H1 (cell line): ENCODE data around the gene ESYT1. TPM values are rescaled to one million over a fixed set of nuclear protein-coding genes. Genes with fewer than 3 reads are reported as not detected.

Source experiments
- CTCF ChIA-PET: fragments of 300-600 bp; sonication (Branson Sonifier 250); formaldehyde crosslinking; loops from one replicate; lab custom pipeline; 2021; ENCODE audit not compliant: partially characterized antibody; lab: Charles Lee
- POLR2A ChIA-PET: fragments of 300-600 bp; sonication (Branson Sonifier 250); formaldehyde crosslinking; loops from one replicate; lab custom pipeline; 2021; ENCODE audit warnings: inconsistent platforms; ENCODE audit not compliant: partially characterized antibody; lab: Charles Lee
- DNase-seq, 2 experiments: peaks; one replicate each; pipeline versions ENCODE4 v3.0.0 to v3.0.0-alpha.2; 2010 to 2022; ENCODE audit warnings: low spot score in 2 of 2, low read depth in 1 of 2, mixed read lengths in 1 of 2
- FAIRE-seq: peaks from 2 replicates; lab custom pipeline; 2011; peaks lifted over from hg19 to GRCh38; lab: Jason Lieb, UNC
- H2AFZ ChIP-seq: 2 replicates; pipeline ENCODE4 v1.8.1; 2012; ENCODE audit warnings: low read length, inconsistent platforms
- H2AK5ac ChIP-seq: 2 replicates; pipeline ENCODE4 v1.6.1; 2013; ENCODE audit warnings: low read depth, low read length
- H2BK120ac ChIP-seq: replicated peaks from 2 replicates; pipeline ENCODE3; 2013; ENCODE audit warnings: low read depth, low read length, inconsistent platforms
- H2BK12ac ChIP-seq: 2 replicates; pipeline ENCODE4 v1.6.1; 2013; ENCODE audit warnings: low read depth, low read length
- H2BK15ac ChIP-seq: 2 replicates; pipeline ENCODE4 v1.6.1; 2013; ENCODE audit warnings: low read length
- H2BK20ac ChIP-seq: 2 replicates; pipeline ENCODE4 v1.6.1; 2013; ENCODE audit warnings: low read length
- H2BK5ac ChIP-seq: 2 replicates; pipeline ENCODE4 v1.6.1; 2013; ENCODE audit warnings: low read depth, low read length
- H3K14ac ChIP-seq: 2 replicates; pipeline ENCODE4 v1.6.1; 2013; ENCODE audit warnings: inconsistent platforms; ENCODE audit not compliant: insufficient read length
- H3K18ac ChIP-seq: 2 replicates; pipeline ENCODE4 v1.6.1; 2013; ENCODE audit warnings: low read length; ENCODE audit errors: extremely low read depth
- H3K23ac ChIP-seq: 2 replicates; pipeline ENCODE4 v1.6.1; 2013; ENCODE audit warnings: inconsistent platforms; ENCODE audit not compliant: insufficient read length
- H3K23me2 ChIP-seq: 2 replicates; pipeline ENCODE4 v1.6.1; 2013; ENCODE audit warnings: low read depth, low read length
- H3K27ac ChIP-seq: 2 replicates; pipeline ENCODE4 v1.6.1; 2011; ENCODE audit warnings: low read depth, low read length, inconsistent platforms
- H3K27me3 ChIP-seq, 4 experiments: replicated peaks in 1 of 4; 1 replicate in 1 of 4; 2 replicates in 3 of 4; pipeline versions ENCODE4 v1.6.1 to v1.8.1; 2011 to 2013; ENCODE audit warnings: low read length in 3 of 4, mild to moderate bottlenecking in 3 of 4, inconsistent platforms in 2 of 4, mixed read lengths in 2 of 4, moderate library complexity in 1 of 4; ENCODE audit not compliant: control insufficient read depth in 3 of 4, insufficient read depth in 3 of 4; ENCODE audit errors: extremely low read depth in 1 of 4
- H3K36me3 ChIP-seq, 4 experiments: 2 replicates each; pipeline versions ENCODE4 v1.6.1 to v1.8.1; 2011 to 2013; ENCODE audit warnings: mild to moderate bottlenecking in 4 of 4, low read length in 3 of 4, moderate library complexity in 2 of 4, control low read depth in 1 of 4, inconsistent platforms in 1 of 4; ENCODE audit not compliant: insufficient read depth in 4 of 4, control insufficient read depth in 2 of 4
- H3K4ac ChIP-seq: replicated peaks from 2 replicates; pipeline ENCODE3; 2013; ENCODE audit warnings: low read length, low read depth, mixed read lengths, inconsistent platforms; ENCODE audit not compliant: insufficient read length
- H3K4me1 ChIP-seq, 4 experiments: replicated peaks in 1 of 4; 1 replicate in 1 of 4; 2 replicates in 3 of 4; pipeline versions ENCODE4 v1.6.1 to v1.8.1; 2011 to 2013; ENCODE audit warnings: low read length in 3 of 4, inconsistent platforms in 2 of 4, mixed read lengths in 1 of 4; ENCODE audit not compliant: insufficient read depth in 4 of 4, control insufficient read depth in 3 of 4
- H3K4me2 ChIP-seq, 2 experiments: 2 replicates each; pipeline versions ENCODE4 v1.6.1 to v1.8.1; 2011 to 2013; ENCODE audit warnings: low read depth in 2 of 2, low read length in 2 of 2, control low read depth in 1 of 2, inconsistent platforms in 1 of 2, mild to moderate bottlenecking in 1 of 2; ENCODE audit not compliant: insufficient read depth in 1 of 2
- H3K4me3 ChIP-seq, 4 experiments: fragments of 200-600, 300-600 bp in 1 of 4; sonication (generic), shearing (Covaris generic), sonication (Bioruptor Twin) in 1 of 4; 2 replicates each; pipeline versions ENCODE4 v1.5.1 to v1.8.1; 2011 to 2016; ENCODE audit warnings: low read length in 4 of 4, low read depth in 3 of 4, control low read depth in 2 of 4, inconsistent platforms in 2 of 4, mild to moderate bottlenecking in 2 of 4, mixed read lengths in 1 of 4, moderate library complexity in 1 of 4; ENCODE audit not compliant: insufficient read depth in 2 of 4; ENCODE audit errors: extremely low read depth in 1 of 4
- H3K56ac ChIP-seq: replicated peaks from 2 replicates; pipeline ENCODE3; 2013; ENCODE audit warnings: low read depth, mild to moderate bottlenecking, mixed read lengths, low read length, inconsistent platforms; ENCODE audit not compliant: insufficient read length
- H3K79me1 ChIP-seq: 2 replicates; pipeline ENCODE4 v1.6.1; 2013; ENCODE audit warnings: low read depth, low read length, control low read depth
- H3K79me2 ChIP-seq, 2 experiments: 2 replicates each; pipeline versions ENCODE4 v1.6.1 to v1.8.1; 2012 to 2013; ENCODE audit warnings: low read length in 2 of 2, mild to moderate bottlenecking in 2 of 2, inconsistent platforms in 1 of 2; ENCODE audit not compliant: insufficient read depth in 2 of 2, control insufficient read depth in 1 of 2
- H3K9ac ChIP-seq, 4 experiments: replicated peaks in 1 of 4; 1 replicate in 1 of 4; 2 replicates in 3 of 4; pipeline versions ENCODE4 v1.6.1 to v1.8.1; 2011 to 2013; ENCODE audit warnings: low read depth in 3 of 4, low read length in 3 of 4, control low read depth in 2 of 4, mild to moderate bottlenecking in 2 of 4, moderate library complexity in 2 of 4, inconsistent platforms in 1 of 4; ENCODE audit errors: extremely low read depth in 1 of 4
- H3K9me3 ChIP-seq, 2 experiments: 2 replicates each; pipeline versions ENCODE4 v1.6.1 to v1.8.1; 2012 to 2013; ENCODE audit warnings: mild to moderate bottlenecking in 2 of 2, moderate library complexity in 2 of 2, control low read depth in 1 of 2, inconsistent platforms in 1 of 2, low read depth in 1 of 2, low read length in 1 of 2, mixed read lengths in 1 of 2; ENCODE audit not compliant: insufficient read depth in 2 of 2
- H4K20me1 ChIP-seq, 2 experiments: replicated peaks in 1 of 2; 2 replicates each; pipeline versions ENCODE3 to v1.8.1; 2011 to 2013; ENCODE audit warnings: inconsistent platforms in 2 of 2, low read length in 2 of 2, mild to moderate bottlenecking in 1 of 2; ENCODE audit not compliant: insufficient read depth in 2 of 2, control insufficient read depth in 1 of 2
- H4K5ac ChIP-seq: 2 replicates; pipeline ENCODE4 v1.6.1; 2013; ENCODE audit warnings: low read length, low read depth, mixed read lengths, inconsistent platforms; ENCODE audit not compliant: insufficient read length
- H4K8ac ChIP-seq: 2 replicates; pipeline ENCODE4 v1.8.0; 2013; ENCODE audit warnings: mild to moderate bottlenecking, moderate library complexity, low read length, inconsistent platforms; ENCODE audit not compliant: insufficient read depth; ENCODE audit errors: extremely low read depth
- H4K91ac ChIP-seq: replicated peaks from 2 replicates; pipeline ENCODE3; 2013; ENCODE audit warnings: low read length, mixed read lengths, inconsistent platforms; ENCODE audit not compliant: insufficient read length
- JUN ChIP-seq: IDR thresholded peaks from 2 replicates; pipeline ENCODE4 v1.6.1; 2011; ENCODE audit warnings: low read depth, mild to moderate bottlenecking, improper control_type of control experiment, low read length
- POLR2A ChIP-seq, 2 experiments: IDR thresholded peaks; 1 replicate in 1 of 2; 2 replicates in 1 of 2; pipeline ENCODE4 v1.6.1; 2011; ENCODE audit warnings: low read depth in 2 of 2, low read length in 2 of 2, mild to moderate bottlenecking in 2 of 2; ENCODE audit errors: control extremely low read depth in 1 of 2
- POLR2AphosphoS5 ChIP-seq: IDR thresholded peaks from 2 replicates; pipeline ENCODE4 v1.6.1; 2011; ENCODE audit warnings: low read depth, low read length
- SIRT6 ChIP-seq: IDR thresholded peaks from one replicate; pipeline ENCODE4 v1.7.1; 2012; ENCODE audit warnings: low read length, inconsistent platforms
- SP4 ChIP-seq: IDR thresholded peaks from 2 replicates; pipeline ENCODE4 v1.6.1; 2012; ENCODE audit warnings: low read length, inconsistent platforms
- SRF ChIP-seq: IDR thresholded peaks from 2 replicates; pipeline ENCODE4 v1.6.1; 2011; ENCODE audit warnings: mild to moderate bottlenecking, low read depth, low read length, moderate library complexity
- TAF7 ChIP-seq: optimal IDR thresholded peaks from 2 replicates; pipeline ENCODE3; 2011; ENCODE audit warnings: low read depth, mild to moderate bottlenecking, inconsistent platforms, low read length, moderate library complexity, borderline replicate concordance
- WGBS, 2 experiments: shearing (Covaris generic) in 1 of 2; methylation state at CpG; one replicate each; pipeline versions ENCODE4 v1.1.6 to v1.1.7; 2013 to 2015; ENCODE audit warnings: low lambda C conversion rate in 2 of 2, mixed read lengths in 2 of 2, inconsistent platforms in 1 of 2, low coverage in 1 of 2, missing lambda C conversion rate in 1 of 2; ENCODE audit not compliant: insufficient replicate concordance in 2 of 2, insufficient coverage in 1 of 2, insufficient read length in 1 of 2; ENCODE audit errors: extremely low coverage in 1 of 2, missing lambda C conversion rate in 1 of 2; 5-methylcytosine and 5-hydroxymethylcytosine counted together
- polyA plus RNA-seq, 7 experiments: library from polyadenylated mRNA; depleted of rRNA in 3 of 7; stranded (reverse) in 5 of 7; unstranded in 2 of 7; fragments of >200 nt in 5 of 7; fragments of 200-250 nt in 2 of 7; gene quantifications; 1 replicate in 5 of 7; 2 replicates in 1 of 7; 4 replicates in 1 of 7; pipeline versions ENCODE4 v1.2.1 to v1.2.3, GENCODE V29; 2011 to 2013; ENCODE audit warnings: missing spikeins in 2 of 7, mixed read lengths in 2 of 7
- total RNA-seq: library from RNA; stranded (reverse); fragmentation: NEBNext Ultra II Directional; extraction: Animal tissue kit (Norgen Biotek cat#: 25700); gene quantifications from 2 replicates; pipeline ENCODE4 v1.2.1, GENCODE V29; 2021

The ESYT1 gene
- total and polyA plus RNA-seq, 2 of the 8 experiments (the other 6 are each of a cell fraction or from before 2014, with no cell fraction given) = 86.9 to 165 TPM

DNA sequence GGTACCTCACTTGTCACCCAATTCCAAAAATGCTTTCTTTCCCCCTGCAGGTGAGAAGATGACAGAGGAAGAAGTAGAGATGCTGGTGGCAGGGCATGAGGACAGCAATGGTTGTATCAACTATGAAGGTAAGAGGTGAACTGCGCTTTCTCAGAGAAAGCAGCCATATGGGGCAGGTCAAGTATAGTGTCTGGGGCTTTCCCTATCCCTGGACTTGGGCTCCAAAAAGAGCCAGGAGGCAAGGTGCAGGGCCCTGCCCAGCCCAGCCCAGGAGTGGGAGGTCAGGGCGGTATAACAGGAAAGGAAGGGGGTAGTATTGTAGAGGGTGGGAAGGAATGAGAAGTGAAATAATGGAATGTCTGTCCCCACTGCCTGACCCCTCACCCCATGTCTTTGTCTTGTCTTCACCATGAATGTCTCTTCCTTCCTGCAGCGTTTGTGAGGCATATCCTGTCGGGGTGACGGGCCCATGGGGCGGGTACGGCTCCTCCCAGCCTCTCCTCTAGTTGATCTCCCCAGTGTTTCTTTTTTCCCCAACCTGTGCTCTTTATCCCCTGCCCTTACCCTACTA, 32.2 kb downstream of the ESYT1 start:
- H3K4me2 ChIP-seq = peak overlapping the region; percentile 77 to 92
- H4K5ac ChIP-seq = no peak overlapping the region
- H2AK5ac ChIP-seq = peak overlapping the region; percentile 25; the same call in 1 of the 2 replicates
- no peak overlapping the region for H4K91ac ChIP-seq
- H2BK20ac ChIP-seq = no peak overlapping the region
- H3K9ac ChIP-seq = peak overlapping the region in 2 of 4 experiments; percentile 92 to 99; a peak in 4 of 7 replicates
- peaks cover 29 to 66% (median 48%) of the 10 kb centered on the region in 4 experiments for H3K36me3 ChIP-seq
- TF ChIP-seq POLR2A (IDR thresholded peaks at IDR 0.05; ENCODE audit: control extremely low read depth in 1 of 2, low read depth in 2 of 2, low read length in 2 of 2) (peak in 1 of 2 experiments; percentile 86; a peak in 1 of 3 replicates), JUN (no peak), SP4 (no peak), SIRT6 (no peak), POLR2AphosphoS5 (peak; percentile 81), TAF7 (peak; percentile 49), SRF (no peak)
- ChIA-PET POLR2A (interaction anchor here (0.9 to 15.6 kb wide), 13 partner anchors 19 to 199 kb away, joined by 3 to 656 read pairs (median 14); partner anchors contain the start of genes CNPY2, COQ10A, PA2G4 and RNF41), CTCF (interaction anchor here (0.9 to 6.8 kb wide), 9 partner anchors 24 to 75 kb away, joined by 3 to 47 read pairs (median 5); partner anchors contain the start of genes RNF41, SMARCC2 and ZC3H10)
- peaks cover 19% of the 10 kb centered on the region for H3K23me2 ChIP-seq
- 0 out of 2 replicates have a peak overlapping the region, but pooled peaks have one; percentile 99 for H3K27ac ChIP-seq
- H3K4me3 ChIP-seq = peak overlapping the region in 3 of 4 experiments; percentile 14 to 97 (median 91); a peak in 5 of 8 replicates
- peaks cover 3 to 25% of the 10 kb centered on the region in 2 experiments for H3K79me2 ChIP-seq
- peaks cover 5% of the 10 kb centered on the region; the same call in 1 of the 2 replicates for H3K79me1 ChIP-seq
- DNase-seq (no peak), FAIRE-seq (no peak)
- peaks cover 3 to 33% (median 20%) of the 10 kb centered on the region in 4 experiments for H3K4me1 ChIP-seq
- no peak overlapping the region for H3K56ac ChIP-seq
- no peak overlapping the region for H2AFZ ChIP-seq
- no peak overlapping the region for H2BK15ac ChIP-seq
- H3K4ac ChIP-seq = no peak overlapping the region
- no peak overlapping the region for H2BK12ac ChIP-seq
- no peaks in the 10 kb centered on the region for H3K9me3 ChIP-seq
- no peaks in the 10 kb centered on the region for H3K27me3 ChIP-seq
- peak overlapping the region; percentile 55 for H2BK5ac ChIP-seq
- H4K8ac ChIP-seq = no peak overlapping the region
- no peak overlapping the region for H3K18ac ChIP-seq
- no peak overlapping the region for H3K14ac ChIP-seq
- no peak overlapping the region for H2BK120ac ChIP-seq
- WGBS, 2 experiments = 82% methylated on average over 7 of the region's 7 CpGs; no CpG with 5 or more reads in 1 of the 2 experiments
- no peak overlapping the region for H3K23ac ChIP-seq
- peaks cover 11 to 23% of the 10 kb centered on the region in 2 experiments for H4K20me1 ChIP-seq
